H1 (cell line): ENCODE results near the gene PTTG1IP. TPM values are rescaled to one million over a fixed set of nuclear protein-coding genes. Genes with fewer than 3 reads are reported as not detected.

ENCODE experiments used
- CTCF ChIA-PET: fragments of 300-600 bp; sonication (Branson Sonifier 250); formaldehyde crosslinking; loops from one replicate; lab custom pipeline; 2021; ENCODE audit not compliant: partially characterized antibody; lab: Charles Lee
- POLR2A ChIA-PET: fragments of 300-600 bp; sonication (Branson Sonifier 250); formaldehyde crosslinking; loops from one replicate; lab custom pipeline; 2021; ENCODE audit warnings: inconsistent platforms; ENCODE audit not compliant: partially characterized antibody; lab: Charles Lee
- DNase-seq, 2 experiments: peaks; one replicate each; pipeline versions ENCODE4 v3.0.0 to v3.0.0-alpha.2; 2010 to 2022; ENCODE audit warnings: low spot score in 2 of 2, low read depth in 1 of 2, mixed read lengths in 1 of 2
- FAIRE-seq: peaks from 2 replicates; lab custom pipeline; 2011; peaks lifted over from hg19 to GRCh38; lab: Jason Lieb, UNC
- H2AFZ ChIP-seq: 2 replicates; pipeline ENCODE4 v1.8.1; 2012; ENCODE audit warnings: low read length, inconsistent platforms
- H2AK5ac ChIP-seq: 2 replicates; pipeline ENCODE4 v1.6.1; 2013; ENCODE audit warnings: low read depth, low read length
- H2BK120ac ChIP-seq: replicated peaks from 2 replicates; pipeline ENCODE3; 2013; ENCODE audit warnings: low read depth, low read length, inconsistent platforms
- H2BK12ac ChIP-seq: 2 replicates; pipeline ENCODE4 v1.6.1; 2013; ENCODE audit warnings: low read depth, low read length
- H2BK15ac ChIP-seq: 2 replicates; pipeline ENCODE4 v1.6.1; 2013; ENCODE audit warnings: low read length
- H2BK20ac ChIP-seq: 2 replicates; pipeline ENCODE4 v1.6.1; 2013; ENCODE audit warnings: low read length
- H2BK5ac ChIP-seq: 2 replicates; pipeline ENCODE4 v1.6.1; 2013; ENCODE audit warnings: low read depth, low read length
- H3K14ac ChIP-seq: 2 replicates; pipeline ENCODE4 v1.6.1; 2013; ENCODE audit warnings: inconsistent platforms; ENCODE audit not compliant: insufficient read length
- H3K18ac ChIP-seq: 2 replicates; pipeline ENCODE4 v1.6.1; 2013; ENCODE audit warnings: low read length; ENCODE audit errors: extremely low read depth
- H3K23ac ChIP-seq: 2 replicates; pipeline ENCODE4 v1.6.1; 2013; ENCODE audit warnings: inconsistent platforms; ENCODE audit not compliant: insufficient read length
- H3K23me2 ChIP-seq: 2 replicates; pipeline ENCODE4 v1.6.1; 2013; ENCODE audit warnings: low read depth, low read length
- H3K27ac ChIP-seq: 2 replicates; pipeline ENCODE4 v1.6.1; 2011; ENCODE audit warnings: low read depth, low read length, inconsistent platforms
- H3K27me3 ChIP-seq, 4 experiments: replicated peaks in 1 of 4; 1 replicate in 1 of 4; 2 replicates in 3 of 4; pipeline versions ENCODE4 v1.6.1 to v1.8.1; 2011 to 2013; ENCODE audit warnings: low read length in 3 of 4, mild to moderate bottlenecking in 3 of 4, inconsistent platforms in 2 of 4, mixed read lengths in 2 of 4, moderate library complexity in 1 of 4; ENCODE audit not compliant: control insufficient read depth in 3 of 4, insufficient read depth in 3 of 4; ENCODE audit errors: extremely low read depth in 1 of 4
- H3K36me3 ChIP-seq, 4 experiments: 2 replicates each; pipeline versions ENCODE4 v1.6.1 to v1.8.1; 2011 to 2013; ENCODE audit warnings: mild to moderate bottlenecking in 4 of 4, low read length in 3 of 4, moderate library complexity in 2 of 4, control low read depth in 1 of 4, inconsistent platforms in 1 of 4; ENCODE audit not compliant: insufficient read depth in 4 of 4, control insufficient read depth in 2 of 4
- H3K4ac ChIP-seq: replicated peaks from 2 replicates; pipeline ENCODE3; 2013; ENCODE audit warnings: low read length, low read depth, mixed read lengths, inconsistent platforms; ENCODE audit not compliant: insufficient read length
- H3K4me1 ChIP-seq, 4 experiments: replicated peaks in 1 of 4; 1 replicate in 1 of 4; 2 replicates in 3 of 4; pipeline versions ENCODE4 v1.6.1 to v1.8.1; 2011 to 2013; ENCODE audit warnings: low read length in 3 of 4, inconsistent platforms in 2 of 4, mixed read lengths in 1 of 4; ENCODE audit not compliant: insufficient read depth in 4 of 4, control insufficient read depth in 3 of 4
- H3K4me2 ChIP-seq, 2 experiments: 2 replicates each; pipeline versions ENCODE4 v1.6.1 to v1.8.1; 2011 to 2013; ENCODE audit warnings: low read depth in 2 of 2, low read length in 2 of 2, control low read depth in 1 of 2, inconsistent platforms in 1 of 2, mild to moderate bottlenecking in 1 of 2; ENCODE audit not compliant: insufficient read depth in 1 of 2
- H3K4me3 ChIP-seq, 4 experiments: fragments of 200-600, 300-600 bp in 1 of 4; sonication (generic), shearing (Covaris generic), sonication (Bioruptor Twin) in 1 of 4; 2 replicates each; pipeline versions ENCODE4 v1.5.1 to v1.8.1; 2011 to 2016; ENCODE audit warnings: low read length in 4 of 4, low read depth in 3 of 4, control low read depth in 2 of 4, inconsistent platforms in 2 of 4, mild to moderate bottlenecking in 2 of 4, mixed read lengths in 1 of 4, moderate library complexity in 1 of 4; ENCODE audit not compliant: insufficient read depth in 2 of 4; ENCODE audit errors: extremely low read depth in 1 of 4
- H3K56ac ChIP-seq: replicated peaks from 2 replicates; pipeline ENCODE3; 2013; ENCODE audit warnings: low read depth, mild to moderate bottlenecking, mixed read lengths, low read length, inconsistent platforms; ENCODE audit not compliant: insufficient read length
- H3K79me1 ChIP-seq: 2 replicates; pipeline ENCODE4 v1.6.1; 2013; ENCODE audit warnings: low read depth, low read length, control low read depth
- H3K79me2 ChIP-seq, 2 experiments: 2 replicates each; pipeline versions ENCODE4 v1.6.1 to v1.8.1; 2012 to 2013; ENCODE audit warnings: low read length in 2 of 2, mild to moderate bottlenecking in 2 of 2, inconsistent platforms in 1 of 2; ENCODE audit not compliant: insufficient read depth in 2 of 2, control insufficient read depth in 1 of 2
- H3K9ac ChIP-seq, 4 experiments: replicated peaks in 1 of 4; 1 replicate in 1 of 4; 2 replicates in 3 of 4; pipeline versions ENCODE4 v1.6.1 to v1.8.1; 2011 to 2013; ENCODE audit warnings: low read depth in 3 of 4, low read length in 3 of 4, control low read depth in 2 of 4, mild to moderate bottlenecking in 2 of 4, moderate library complexity in 2 of 4, inconsistent platforms in 1 of 4; ENCODE audit errors: extremely low read depth in 1 of 4
- H3K9me3 ChIP-seq, 2 experiments: 2 replicates each; pipeline versions ENCODE4 v1.6.1 to v1.8.1; 2012 to 2013; ENCODE audit warnings: mild to moderate bottlenecking in 2 of 2, moderate library complexity in 2 of 2, control low read depth in 1 of 2, inconsistent platforms in 1 of 2, low read depth in 1 of 2, low read length in 1 of 2, mixed read lengths in 1 of 2; ENCODE audit not compliant: insufficient read depth in 2 of 2
- H4K20me1 ChIP-seq, 2 experiments: replicated peaks in 1 of 2; 2 replicates each; pipeline versions ENCODE3 to v1.8.1; 2011 to 2013; ENCODE audit warnings: inconsistent platforms in 2 of 2, low read length in 2 of 2, mild to moderate bottlenecking in 1 of 2; ENCODE audit not compliant: insufficient read depth in 2 of 2, control insufficient read depth in 1 of 2
- H4K5ac ChIP-seq: 2 replicates; pipeline ENCODE4 v1.6.1; 2013; ENCODE audit warnings: low read length, low read depth, mixed read lengths, inconsistent platforms; ENCODE audit not compliant: insufficient read length
- H4K8ac ChIP-seq: 2 replicates; pipeline ENCODE4 v1.8.0; 2013; ENCODE audit warnings: mild to moderate bottlenecking, moderate library complexity, low read length, inconsistent platforms; ENCODE audit not compliant: insufficient read depth; ENCODE audit errors: extremely low read depth
- H4K91ac ChIP-seq: replicated peaks from 2 replicates; pipeline ENCODE3; 2013; ENCODE audit warnings: low read length, mixed read lengths, inconsistent platforms; ENCODE audit not compliant: insufficient read length
- CBX8 ChIP-seq: fragments of 300-800, 300-1000 bp; sonication (generic); IDR thresholded peaks from 2 replicates; pipeline ENCODE4 v1.7.1; 2016; ENCODE audit warnings: low read depth, low read length, borderline replicate concordance
- CHD2 ChIP-seq: IDR thresholded peaks from 2 replicates; pipeline ENCODE4 v1.6.1; 2012; ENCODE audit warnings: low read length, improper control_type of control experiment
- RNF2 ChIP-seq: fragments of 200-900, 300-1000 bp; sonication (generic); IDR thresholded peaks from 2 replicates; pipeline ENCODE4 v1.7.1; 2016; ENCODE audit warnings: borderline replicate concordance, low read depth, mild to moderate bottlenecking, antibody characterized with exemption, low read length; ENCODE audit not compliant: poor library complexity, severe bottlenecking; ENCODE audit errors: missing control alignments
- SIRT6 ChIP-seq: IDR thresholded peaks from one replicate; pipeline ENCODE4 v1.7.1; 2012; ENCODE audit warnings: low read length, inconsistent platforms
- SUZ12 ChIP-seq: fragments of 200-600 bp; sonication (generic); IDR thresholded peaks from 2 replicates; pipeline ENCODE4 v1.6.1; 2012; ENCODE audit warnings: mild to moderate bottlenecking, inconsistent platforms, low read length, moderate library complexity, mixed read lengths
- WGBS, 2 experiments: shearing (Covaris generic) in 1 of 2; methylation state at CpG; one replicate each; pipeline versions ENCODE4 v1.1.6 to v1.1.7; 2013 to 2015; ENCODE audit warnings: low lambda C conversion rate in 2 of 2, mixed read lengths in 2 of 2, inconsistent platforms in 1 of 2, low coverage in 1 of 2, missing lambda C conversion rate in 1 of 2; ENCODE audit not compliant: insufficient replicate concordance in 2 of 2, insufficient coverage in 1 of 2, insufficient read length in 1 of 2; ENCODE audit errors: extremely low coverage in 1 of 2, missing lambda C conversion rate in 1 of 2; 5-methylcytosine and 5-hydroxymethylcytosine counted together
- polyA plus RNA-seq, 7 experiments: library from polyadenylated mRNA; depleted of rRNA in 3 of 7; stranded (reverse) in 5 of 7; unstranded in 2 of 7; fragments of >200 nt in 5 of 7; fragments of 200-250 nt in 2 of 7; gene quantifications; 1 replicate in 5 of 7; 2 replicates in 1 of 7; 4 replicates in 1 of 7; pipeline versions ENCODE4 v1.2.1 to v1.2.3, GENCODE V29; 2011 to 2013; ENCODE audit warnings: missing spikeins in 2 of 7, mixed read lengths in 2 of 7
- total RNA-seq: library from RNA; stranded (reverse); fragmentation: NEBNext Ultra II Directional; extraction: Animal tissue kit (Norgen Biotek cat#: 25700); gene quantifications from 2 replicates; pipeline ENCODE4 v1.2.1, GENCODE V29; 2021

Gene PTTG1IP
- total and polyA plus RNA-seq, 2 of the 8 experiments (the other 6 are each of a cell fraction or from before 2014, with no cell fraction given): 90.8 to 130 TPM

DNA sequence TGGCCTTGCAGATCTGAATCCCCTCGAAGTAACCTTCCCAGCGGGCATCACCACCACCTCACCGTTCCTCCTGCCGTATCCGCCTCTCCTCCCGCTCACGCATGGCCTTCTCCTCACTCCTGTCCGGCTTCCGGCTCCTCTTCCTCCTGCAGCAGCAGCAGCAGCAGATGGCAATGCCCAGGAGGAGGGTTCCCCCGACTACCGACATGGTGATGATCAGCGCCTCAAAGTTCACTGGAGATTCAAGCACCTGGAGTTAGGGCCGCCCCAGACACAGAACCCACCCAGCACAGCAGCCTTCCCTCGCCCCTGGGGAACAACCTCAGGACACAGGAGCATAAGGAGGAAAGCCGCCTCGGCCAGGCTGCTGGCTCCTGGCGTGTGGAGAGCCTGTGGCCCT is 17.4 kb downstream of the PTTG1IP start:
- no peak overlapping the region for H4K5ac ChIP-seq
- CTCF ChIA-PET: interaction anchor here (0.9 kb wide), 1 partner anchor 62 kb away, joined by 3 read pairs; no protein-coding TSS in a partner anchor
- TF ChIP-seq RNF2 (no peak), SUZ12 (no peak), CBX8 (no peak), CHD2 (no peak), SIRT6 (no peak)

More for the DNA sequence above, 17.4 kb downstream of the PTTG1IP start:
- H3K4me2 ChIP-seq: no peak overlapping the region
- H3K23ac ChIP-seq: no peak overlapping the region
- peaks cover 6% of the 10 kb centered on the region; the same call in 1 of the 2 replicates for H3K79me1 ChIP-seq
- FAIRE-seq: no peak
- H2AFZ ChIP-seq: no peak overlapping the region
- H3K56ac ChIP-seq: no peak overlapping the region
- H2BK20ac ChIP-seq: no peak overlapping the region
- H2BK15ac ChIP-seq: no peak overlapping the region
- H3K27me3 ChIP-seq: no peaks in the 10 kb centered on the region
- H2BK120ac ChIP-seq: no peak overlapping the region
- no peak overlapping the region for H3K18ac ChIP-seq
- no peaks in the 10 kb centered on the region; a peak in 1 of 7 replicates for H3K4me1 ChIP-seq
- 92% methylated on average over 15 of the region's 17 CpGs; no CpG with 5 or more reads in 1 of the 2 experiments for WGBS, 2 experiments
- H3K23me2 ChIP-seq: no peaks in the 10 kb centered on the region
- H4K8ac ChIP-seq: no peak overlapping the region
- no peak overlapping the region for H2AK5ac ChIP-seq
- no peak overlapping the region for H4K91ac ChIP-seq
- H3K36me3 ChIP-seq: peaks cover 7 to 48% (median 36%) of the 10 kb centered on the region in 4 experiments; a peak in 7 of 8 replicates
- no peak overlapping the region for H2BK12ac ChIP-seq
- H3K79me2 ChIP-seq: peaks cover 0 to 23% of the 10 kb centered on the region in 2 experiments; a peak in 2 of 4 replicates
- no peak overlapping the region for H3K14ac ChIP-seq
- no peak for DNase-seq
- H3K4ac ChIP-seq: no peak overlapping the region
- no peak overlapping the region for H3K9ac ChIP-seq
- no peak overlapping the region for H3K4me3 ChIP-seq
- no peak overlapping the region for H3K27ac ChIP-seq
- H3K9me3 ChIP-seq: no peaks in the 10 kb centered on the region
- no peak overlapping the region for H2BK5ac ChIP-seq
- POLR2A ChIA-PET: no interaction called here
- peaks cover 4 to 29% of the 10 kb centered on the region in 2 experiments for H4K20me1 ChIP-seq
